GM18498 (cell line): ENCODE results near the gene ARNT2.

Experiments
- ATAC-seq: cut with Tn5 transposase; IDR thresholded peaks from one replicate; pipeline ENCODE4 v1.9.1; 2021; ENCODE audit warnings: mild to moderate bottlenecking, moderate library complexity; ENCODE audit not compliant: unreplicated experiment

The ARNT2 gene

DNA sequence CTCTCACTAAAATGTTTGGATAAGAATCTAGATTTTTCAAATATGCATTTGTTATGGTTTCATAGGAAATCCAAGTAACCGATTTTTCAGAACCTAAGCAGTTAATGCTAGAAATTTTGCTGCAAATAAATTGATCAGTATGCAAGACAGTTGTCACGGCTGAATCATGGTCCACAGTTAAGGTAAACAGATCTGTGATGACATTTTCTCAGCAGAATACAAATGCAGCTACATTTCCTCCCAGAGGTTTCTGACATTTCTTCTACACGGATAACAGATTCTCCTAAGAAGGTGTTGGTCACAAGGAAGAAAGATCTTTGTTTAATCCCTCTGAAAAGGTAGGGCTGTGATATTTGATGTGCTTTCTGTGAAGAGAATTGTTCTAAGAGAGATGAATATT, 36.9 kb downstream of the ARNT2 start:
- no peak for ATAC-seq

- no peak for ATAC-seq
Measured at GRCh38 chr15:80441714-80442113, 37.5 kb downstream of the ARNT2 start.

- no peak for ATAC-seq
Measured at GRCh38 chr15:80442728-80443403, 38.7 kb downstream of the ARNT2 start.

DNA sequence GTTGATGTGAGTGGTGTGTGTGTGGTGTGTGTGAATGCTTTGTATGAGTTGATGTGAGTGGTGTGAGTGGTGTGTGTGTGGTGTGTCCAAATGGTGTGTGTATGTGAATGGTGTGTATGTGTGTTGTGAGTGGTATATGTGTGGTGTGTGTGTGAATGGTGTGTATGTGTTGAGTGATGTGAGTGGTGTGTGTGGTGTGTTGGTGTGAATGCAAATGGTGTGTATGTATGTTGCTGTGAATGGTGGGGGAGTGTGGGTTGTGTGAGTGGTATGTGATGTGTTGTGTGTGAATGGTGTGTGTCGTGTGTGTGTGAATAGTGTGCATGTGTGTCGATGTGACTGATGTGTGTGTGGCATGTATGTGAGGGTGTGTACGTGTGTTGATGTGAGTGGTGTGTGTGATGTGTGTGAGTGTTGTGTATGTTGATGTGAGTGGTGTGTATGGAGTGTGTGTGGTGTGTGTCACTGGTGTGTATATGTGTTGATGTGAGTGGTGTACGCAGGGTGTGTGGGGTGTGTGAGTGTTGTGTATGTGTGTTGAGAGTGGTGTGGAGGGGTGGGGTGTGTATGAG, 40.6 kb downstream of the ARNT2 start:
- ATAC-seq, result no peak

- no peak for ATAC-seq
Measured at GRCh38 chr15:80445300-80446041, 41.3 kb downstream of the ARNT2 start.

- no peak for ATAC-seq
Measured at GRCh38 chr15:80447077-80447476, 42.9 kb downstream of the ARNT2 start.

- ATAC-seq, result no peak
Measured at GRCh38 chr15:80449825-80450224, 45.6 kb downstream of the ARNT2 start.

- ATAC-seq, result no peak
Measured at GRCh38 chr15:80450811-80451321, 46.7 kb downstream of the ARNT2 start.

DNA sequence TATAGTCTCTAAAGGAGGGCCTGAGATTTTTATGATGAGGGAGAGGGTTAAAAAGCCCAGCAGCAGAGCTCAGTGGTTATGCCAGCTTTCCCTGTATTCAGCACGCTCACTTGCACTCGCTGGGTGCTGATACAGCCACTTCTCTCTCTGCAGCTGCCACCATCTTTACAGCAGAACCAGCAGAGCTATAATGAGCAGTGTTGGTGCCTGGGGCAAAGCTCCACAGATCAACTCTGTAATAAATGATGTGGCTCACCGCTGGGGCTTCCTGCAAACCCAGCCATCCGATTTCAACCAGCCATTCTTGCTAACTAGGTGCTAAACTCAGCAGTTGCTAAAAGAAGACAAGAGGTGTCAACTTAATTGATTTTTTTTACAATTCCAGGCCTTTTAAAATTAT, 48.0 kb downstream of the ARNT2 start:
- ATAC-seq, result no peak

GRCh38 chr15:80455051-80455648, 51.0 kb downstream of the ARNT2 start:
- no peak for ATAC-seq

GRCh38 chr15:80455668-80456442, 51.7 kb downstream of the ARNT2 start:
- ATAC-seq, result no peak

DNA sequence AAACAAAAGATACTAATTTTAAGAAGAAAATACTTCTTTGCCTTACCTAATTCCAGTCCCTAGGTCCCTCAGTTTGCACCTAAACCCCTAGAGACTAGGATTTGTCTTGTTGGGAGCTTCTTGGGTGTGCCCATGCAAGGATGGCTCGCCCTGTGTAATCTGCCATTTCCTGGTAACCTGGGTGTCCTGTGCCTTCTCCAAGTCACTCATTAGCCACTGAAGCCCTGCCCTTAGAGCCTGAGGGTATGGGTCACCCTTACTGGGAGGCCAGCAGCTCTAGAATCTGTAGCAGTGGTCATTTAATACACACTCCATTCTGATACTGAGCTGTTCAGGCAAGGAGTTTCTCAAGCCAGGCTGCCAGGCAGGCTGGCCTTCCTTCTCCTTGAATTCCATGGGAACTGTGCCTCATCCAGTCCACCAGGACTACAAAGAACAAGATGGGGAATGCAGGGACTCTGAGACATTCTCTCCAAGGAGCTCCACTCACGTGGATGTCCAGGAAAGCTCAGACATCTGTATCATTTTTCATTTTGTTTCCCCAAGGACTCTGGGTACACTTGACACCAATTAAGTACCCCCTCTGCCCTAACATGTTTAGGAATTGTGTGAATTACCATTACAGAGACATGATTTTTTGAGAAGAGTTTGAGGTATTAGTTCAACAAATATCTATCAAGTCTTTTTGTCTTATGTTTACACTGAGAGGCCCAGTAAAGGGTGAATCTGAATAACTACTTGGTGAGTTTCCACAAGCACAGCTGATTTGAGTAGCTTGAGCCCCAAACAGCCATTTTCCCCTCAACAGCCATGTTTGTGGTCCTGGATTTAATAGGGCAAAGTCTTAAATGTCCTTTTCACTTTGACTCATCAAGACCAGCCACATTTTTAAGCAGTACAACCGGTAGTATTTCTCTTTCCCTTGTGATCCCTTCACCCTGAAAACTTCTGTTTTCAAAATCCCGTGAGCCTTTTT, 52.6 kb downstream of the ARNT2 start:
- no peak for ATAC-seq

GRCh38 chr15:80457896-80458295, 53.7 kb downstream of the ARNT2 start:
- no peak for ATAC-seq

- no peak for ATAC-seq
Measured at GRCh38 chr15:80458580-80458979, 54.4 kb downstream of the ARNT2 start.

DNA sequence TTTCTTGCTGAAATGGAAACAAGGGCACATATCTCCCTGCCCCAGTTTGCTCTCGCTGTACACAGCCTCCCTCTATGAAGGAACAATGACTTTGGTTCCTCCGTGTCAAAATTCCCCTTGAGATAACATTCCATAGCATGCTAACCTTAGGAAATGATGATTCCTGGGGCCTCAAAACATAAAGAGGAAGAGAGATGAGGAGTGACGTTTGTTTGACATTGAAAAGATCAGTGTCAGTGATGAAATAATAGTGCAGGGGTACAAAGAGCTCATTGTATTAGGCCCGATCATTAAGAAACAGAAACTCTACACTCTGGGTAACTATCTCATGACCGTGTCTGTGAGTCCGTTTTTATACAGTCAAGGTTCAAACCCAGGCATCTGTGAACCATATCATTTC, 55.2 kb downstream of the ARNT2 start:
- ATAC-seq, result no peak

DNA sequence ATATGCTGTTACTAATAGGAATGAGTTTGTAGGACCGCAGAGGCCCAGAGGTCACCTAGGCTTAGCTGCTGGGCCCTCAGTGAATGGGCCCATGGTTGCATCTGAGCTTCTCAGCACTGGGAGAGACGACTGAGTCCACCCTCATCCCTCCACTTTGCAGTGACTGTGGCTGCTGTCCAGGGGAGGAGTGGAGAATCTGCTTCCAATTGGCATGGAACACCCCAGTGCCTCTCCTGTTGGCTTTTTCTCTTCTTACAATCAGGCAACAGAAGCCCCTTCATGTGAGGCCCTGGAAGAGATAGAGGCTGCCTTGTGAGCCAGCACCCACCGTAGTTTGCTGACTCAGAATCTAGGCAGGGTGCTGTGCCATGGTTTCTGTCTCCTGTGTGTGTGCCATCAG, 55.6 kb downstream of the ARNT2 start:
- ATAC-seq, result no peak

DNA sequence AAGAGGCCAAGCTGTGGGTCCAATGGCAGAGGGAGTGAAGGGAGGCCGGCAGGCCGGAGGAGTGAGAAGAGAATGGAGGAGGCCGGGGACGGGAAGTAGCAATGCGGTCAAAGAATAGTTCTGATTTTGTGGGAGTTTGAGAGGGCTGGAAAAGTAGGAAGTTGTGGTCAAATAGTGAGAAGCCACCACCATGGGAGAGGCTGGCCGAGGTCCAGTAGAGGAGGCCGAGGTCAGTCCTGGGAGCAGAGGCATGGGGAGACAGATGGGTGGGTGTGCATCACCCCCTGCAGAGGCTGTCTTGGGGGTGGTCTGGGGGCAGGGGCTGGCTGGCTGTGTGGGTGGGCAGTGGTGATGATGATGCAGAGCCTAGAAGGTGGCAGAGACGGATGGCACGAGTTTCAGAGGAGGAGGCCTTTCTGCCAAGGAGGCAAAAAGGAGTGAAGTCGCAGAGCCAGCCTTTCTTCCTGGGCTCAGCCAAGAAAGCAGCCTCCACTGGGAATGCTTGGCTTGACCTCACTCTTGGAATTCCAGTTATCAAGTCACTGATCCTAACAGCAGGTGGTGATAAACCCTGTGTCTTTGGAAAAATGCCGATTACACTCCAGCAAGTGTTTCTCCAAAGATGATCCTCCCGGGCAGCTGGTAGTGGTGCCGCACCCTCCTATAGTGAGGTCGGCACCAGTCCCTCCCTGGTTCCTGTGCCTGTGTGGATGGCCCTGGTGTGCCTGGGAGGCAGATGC, 57.3 kb downstream of the ARNT2 start:
- ATAC-seq, result no peak

DNA sequence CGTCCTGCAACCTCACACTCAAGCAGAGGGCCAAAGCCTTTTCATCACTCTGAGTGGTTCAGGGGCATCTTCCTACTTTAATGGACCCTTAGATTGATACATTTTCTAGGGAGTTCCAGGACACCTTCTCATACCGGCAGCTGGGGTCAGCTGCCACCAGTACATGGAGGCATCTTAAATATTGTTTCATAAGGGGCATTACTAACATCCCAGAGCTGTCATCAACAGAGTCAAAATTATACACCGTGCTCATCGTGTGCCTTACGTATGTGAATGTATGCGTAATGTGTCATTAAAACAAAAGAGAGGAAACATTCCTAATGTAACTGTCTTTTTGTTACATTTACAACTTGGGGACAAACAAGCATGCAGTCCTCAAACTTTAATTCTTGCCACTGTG, 57.9 kb downstream of the ARNT2 start:
- no peak for ATAC-seq
